ENCODE data around the gene STAT3. TPM values are rescaled to one million over a fixed set of nuclear protein-coding genes. Genes with fewer than 3 reads are reported as not detected.
"Not testable (repeated sequence)": the region's sequence is repeated elsewhere in the genome, so short reads cannot be mapped to it uniquely, and the experiment has no call there.

Gene STAT3
- total and polyA plus RNA-seq, 12 donors: 33.9 to 398 (median 109) TPM

- intact Hi-C loops (cut with DNase I): loop anchor here in 8 of 10 donors (2.0 to 10.0 kb wide), 6 partner anchors 15 to 256 kb away; partner anchors contain the start of genes ATP6V0A1 (in 5 of the 8) and PLEKHH3 (in 1 of the 8)
- Histone ChIP-seq H3K4me1 (peaks cover 12 to 77% (median 51%) of the 10 kb centered on the region in 9 donors), H3K9me3 (no peaks in the 10 kb centered on the region), H3K27ac (peak overlapping the region; percentile 95 to 100 (median 99)), H3K4me3 (peak overlapping the region; percentile 79 to 100 (median 96)), H3K27me3 (peaks cover 0 to 54% (median 0%) of the 10 kb centered on the region in 7 donors), H3K36me3 (peaks cover 0 to 13% (median 0%) of the 10 kb centered on the region in 9 donors)
- TF ChIP-seq CTCF (IDR thresholded peaks at IDR 0.05): no peak
- WGBS, 2 donors: 0 to 1% methylated on average over 56 to 59 of the region's 59 CpGs
- ATAC-seq (peak; percentile 29 to 76 (median 45)), DNase-seq (peak in 1 of 2 donors; percentile 63)
Observed at GRCh38 chr17:42421507-42422338, 33.5 kb upstream of the STAT3 start.

- 3 to 10% methylated on average over 6 of the region's 6 CpGs for WGBS, 2 donors
- Histone ChIP-seq H3K27ac (peak overlapping the region; percentile 95 to 100 (median 99)), H3K36me3 (peaks cover 0 to 13% (median 0%) of the 10 kb centered on the region in 9 donors), H3K9me3 (no peaks in the 10 kb centered on the region), H3K27me3 (peaks cover 0 to 54% (median 0%) of the 10 kb centered on the region in 7 donors), H3K4me3 (peak overlapping the region; percentile 79 to 100 (median 96)), H3K4me1 (peaks cover 12 to 83% (median 57%) of the 10 kb centered on the region in 9 donors)
- DNase-seq (no peak), ATAC-seq (no peak)
- TF ChIP-seq CTCF (IDR thresholded peaks at IDR 0.05): no peak
- intact Hi-C loops (cut with DNase I): loop anchor here in 8 of 10 donors (5.0 to 10.0 kb wide), 5 partner anchors 36 to 256 kb away; partner anchors contain the start of genes ATP6V0A1 (in 5 of the 8) and PLEKHH3 (in 1 of the 8)
Observed at GRCh38 chr17:42421136-42421506, 32.9 kb upstream of the STAT3 start.

- Histone ChIP-seq H3K36me3 (peaks cover 0 to 13% (median 0%) of the 10 kb centered on the region in 9 donors), H3K4me3 (peak overlapping the region in 4 of 10 donors; percentile 11 to 99 (median 92)), H3K4me1 (peaks cover 27 to 96% (median 82%) of the 10 kb centered on the region in 9 donors), H3K27ac (peak overlapping the region in 6 of 10 donors; percentile 72 to 100 (median 99)), H3K27me3 (peaks cover 0 to 32% (median 0%) of the 10 kb centered on the region in 7 donors)
- H3K9me3 ChIP-seq; DNase-seq; ATAC-seq; intact Hi-C loops (cut with DNase I): not testable (repeated sequence)
- WGBS, 2 donors: 71 to 87% methylated on average over 5 of the region's 5 CpGs
Observed at GRCh38 chr17:42417981-42418380, 29.7 kb upstream of the STAT3 start.

GRCh38 chr17:42414704-42415409 is 26.6 kb upstream of the STAT3 start:
- H3K36me3 ChIP-seq: peaks cover 0 to 19% (median 0%) of the 10 kb centered on the region in 9 donors
- peaks cover 0 to under 1% (median 0%) of the 10 kb centered on the region in 7 donors for H3K27me3 ChIP-seq
- intact Hi-C loops (cut with DNase I): no loop called here
- H3K4me1 ChIP-seq: peaks cover 41 to 100% (median 92%) of the 10 kb centered on the region in 9 donors
- peak; percentile 20 to 58 (median 44) for ATAC-seq
- H3K9me3 ChIP-seq: no peaks in the 10 kb centered on the region
- DNase-seq: no peak
- WGBS, 2 donors: 44 to 55% methylated on average over 7 of the region's 7 CpGs
- peak overlapping the region; percentile 25 to 100 (median 70) for H3K27ac ChIP-seq
- H3K4me3 ChIP-seq: peak overlapping the region in 7 of 10 donors; percentile 3 to 40 (median 18)
- TF ChIP-seq CTCF (IDR thresholded peaks at IDR 0.05): no peak
